HG03095 (cell line): ENCODE measurements around the gene KLK11.

Experiments
- ATAC-seq: cut with Tn5 transposase; IDR thresholded peaks from one replicate; pipeline ENCODE4 v1.9.1; 2021; ENCODE audit warnings: moderate library complexity; ENCODE audit not compliant: unreplicated experiment

KLK11 gene

GRCh38 chr19:51029718-51030117 lies 3.3 kb upstream of the KLK11 start:
- no peak for ATAC-seq

GRCh38 chr19:51027873-51028272 lies 1.5 kb upstream of the KLK11 start:
- ATAC-seq: no peak

GRCh38 chr19:51027126-51027806 lies 850 bp upstream of the KLK11 start:
- no peak for ATAC-seq

- no peak for ATAC-seq
These were observed 435 bp downstream of the KLK11 start for GRCh38 chr19:51025809-51026553.

GRCh38 chr19:51025401-51025800 lies 1.0 kb downstream of the KLK11 start:
- ATAC-seq: no peak

- ATAC-seq: no peak
These were observed 1.5 kb downstream of the KLK11 start for GRCh38 chr19:51024924-51025323.

GRCh38 chr19:51023946-51024345 lies 2.5 kb downstream of the KLK11 start:
- no peak for ATAC-seq

- no peak for ATAC-seq
These were observed 3.9 kb downstream of the KLK11 start for GRCh38 chr19:51022526-51022925.

GRCh38 chr19:51020988-51021651 lies 5.3 kb downstream of the KLK11 start:
- ATAC-seq: no peak

- no peak for ATAC-seq
These were observed 6.9 kb downstream of the KLK11 start, which contains the start of gene KLK10 for GRCh38 chr19:51019544-51019925. Gene KLK10, minus strand, starts transcription at chr19:51019709. Its CDS starts 579 bp downstream, at chr19:51019130.

- ATAC-seq: no peak
These were observed 7.5 kb downstream of the KLK11 start for GRCh38 chr19:51018745-51019543.

GRCh38 chr19:51016798-51017683 lies 9.4 kb downstream of the KLK11 start:
- no peak for ATAC-seq

GRCh38 chr19:51015691-51016267 lies 10.6 kb downstream of the KLK11 start:
- no peak for ATAC-seq

- ATAC-seq: no peak
These were observed 12.2 kb downstream of the KLK11 start for GRCh38 chr19:51014242-51014641.

GRCh38 chr19:51012661-51013190 lies 13.7 kb downstream of the KLK11 start:
- no peak for ATAC-seq

GRCh38 chr19:51010066-51010795 lies 16.2 kb downstream of the KLK11 start:
- no peak for ATAC-seq

GRCh38 chr19:51009061-51009891 lies 17.1 kb downstream of the KLK11 start:
- ATAC-seq: no peak

- no peak for ATAC-seq
These were observed 18.9 kb downstream of the KLK11 start for GRCh38 chr19:51007488-51007887.
